MV-4-11 (cell line): ENCODE results near the gene PRSS38.

Experiments used
- DNase-seq: peaks from one replicate; lab custom pipeline; 2025; lab: John Stamatoyannopoulos, UW

PRSS38 gene

DNA sequence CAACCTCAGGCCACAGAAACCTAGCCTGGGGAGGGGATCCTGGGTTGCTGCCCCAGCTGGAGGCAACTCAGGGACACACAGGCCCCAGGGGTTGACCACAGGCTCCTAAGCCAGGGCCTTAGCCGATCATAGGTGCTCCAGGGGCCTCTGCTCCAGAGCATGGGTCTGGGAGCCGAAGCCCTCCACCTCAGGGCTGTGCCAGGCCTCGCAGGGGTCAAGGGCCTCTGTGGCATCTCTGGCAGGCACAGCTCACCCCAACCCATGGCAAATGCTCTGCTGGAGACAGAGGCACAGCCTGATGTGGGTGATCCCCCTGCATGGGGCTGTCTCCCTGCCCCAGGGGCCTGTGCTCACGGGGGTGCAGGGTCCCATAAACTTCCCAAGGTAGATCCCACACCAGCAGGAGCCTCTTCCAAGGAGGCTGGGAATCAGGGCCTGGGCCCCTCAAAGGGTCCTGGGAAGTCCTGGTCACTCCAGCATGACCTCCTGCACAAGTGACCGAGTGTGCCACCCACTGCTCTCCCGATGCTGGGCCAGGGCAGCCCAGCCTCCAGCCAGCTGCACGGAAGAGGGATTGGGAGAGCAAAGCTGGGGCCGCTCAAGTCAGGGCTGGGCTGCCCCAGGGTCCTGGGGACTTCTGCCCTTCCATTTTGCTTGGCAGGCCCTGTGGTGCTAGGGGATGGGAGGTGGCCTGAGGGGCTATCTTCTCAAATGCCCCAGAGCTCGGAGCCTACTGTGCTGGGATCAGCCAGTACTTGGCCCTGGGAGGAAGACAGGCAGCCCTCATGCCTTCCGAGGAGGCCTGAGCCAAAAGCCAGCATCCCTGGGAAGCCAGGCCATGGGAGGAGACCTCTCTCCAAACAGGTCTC lies 22.2 kb upstream of the PRSS38 start:
- no peak for DNase-seq

DNA sequence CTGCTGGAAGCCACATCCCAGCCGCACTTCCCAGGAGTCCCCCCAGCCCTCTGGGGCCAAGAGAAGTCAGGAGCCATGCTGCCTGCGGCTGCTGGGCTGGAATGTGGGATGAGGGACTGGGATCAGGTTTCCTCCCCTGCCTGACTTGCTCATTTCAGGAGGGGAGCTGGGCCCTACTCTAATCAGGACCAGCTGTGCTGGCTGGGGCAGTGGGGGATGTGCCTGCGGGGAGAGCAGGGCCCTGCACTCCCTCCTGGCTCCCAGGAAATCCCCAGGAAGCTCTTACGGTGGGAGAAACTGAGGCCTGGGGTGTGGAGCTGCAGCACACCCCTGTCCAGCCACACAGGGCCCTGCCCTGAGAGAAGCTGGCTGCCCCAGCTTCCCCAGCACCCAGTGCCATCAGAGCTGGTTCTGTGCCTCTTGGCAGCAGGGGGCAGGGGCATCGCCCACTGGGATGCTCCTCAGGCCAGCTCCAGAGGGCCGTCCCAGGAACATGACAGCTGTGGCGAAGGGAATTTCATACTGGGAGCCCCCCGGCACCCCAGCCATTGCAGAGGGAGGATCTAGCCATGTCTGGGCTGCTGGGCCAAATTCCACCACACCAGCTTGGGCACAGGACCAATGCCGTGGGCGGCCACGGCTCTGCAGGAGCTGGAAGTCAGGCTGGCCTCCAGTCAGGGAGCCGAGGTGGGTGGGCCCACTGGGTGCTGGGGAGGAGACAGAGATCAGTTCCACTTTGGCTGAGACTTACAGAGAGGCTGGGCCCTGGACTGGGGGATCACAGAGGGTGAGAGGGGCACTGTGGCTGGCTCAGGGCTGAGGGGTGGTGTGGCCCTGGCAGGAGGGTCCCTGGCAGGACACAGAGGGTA lies 21.3 kb upstream of the PRSS38 start:
- no peak for DNase-seq

DNA sequence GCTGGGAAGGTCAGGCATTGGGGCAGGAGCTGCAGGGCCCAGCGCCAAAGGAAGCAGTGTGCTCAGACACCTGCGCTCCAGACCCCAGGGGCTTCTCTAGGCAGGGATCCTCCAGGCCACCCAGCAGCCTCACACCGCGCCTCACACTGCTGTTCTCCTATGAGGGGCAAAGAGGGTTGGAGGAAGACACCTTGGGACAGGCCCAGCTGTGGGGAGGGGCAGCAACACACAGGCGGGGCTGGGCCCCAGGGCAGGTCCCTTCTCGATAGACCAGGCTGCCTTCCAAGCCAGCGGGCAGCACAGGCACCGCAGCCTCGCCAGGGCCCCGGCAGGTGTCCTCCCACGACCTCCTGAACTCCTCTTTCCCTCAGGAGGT lies 20.7 kb upstream of the PRSS38 start:
- DNase-seq: no peak

DNA sequence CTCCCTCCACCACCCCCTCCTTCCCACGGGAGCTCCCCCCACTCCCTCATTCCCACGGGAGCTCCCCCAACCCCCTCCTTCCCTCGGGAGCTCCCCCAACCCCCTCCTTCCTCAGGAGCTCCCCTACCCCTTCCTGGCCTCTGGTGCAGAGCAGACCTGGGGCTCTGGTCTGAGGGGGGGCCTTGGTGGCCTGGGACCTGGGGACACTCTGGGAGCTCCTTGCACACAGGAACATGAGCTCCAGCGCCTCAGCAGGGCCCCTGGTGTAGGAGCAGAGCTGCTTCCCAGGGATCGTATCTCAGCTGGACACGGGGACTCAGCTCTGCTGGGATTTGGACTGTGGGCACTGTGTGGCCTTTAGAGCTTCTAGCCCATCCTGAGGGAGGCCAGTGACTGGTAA lies 19.7 kb upstream of the PRSS38 start:
- no peak for DNase-seq

DNA sequence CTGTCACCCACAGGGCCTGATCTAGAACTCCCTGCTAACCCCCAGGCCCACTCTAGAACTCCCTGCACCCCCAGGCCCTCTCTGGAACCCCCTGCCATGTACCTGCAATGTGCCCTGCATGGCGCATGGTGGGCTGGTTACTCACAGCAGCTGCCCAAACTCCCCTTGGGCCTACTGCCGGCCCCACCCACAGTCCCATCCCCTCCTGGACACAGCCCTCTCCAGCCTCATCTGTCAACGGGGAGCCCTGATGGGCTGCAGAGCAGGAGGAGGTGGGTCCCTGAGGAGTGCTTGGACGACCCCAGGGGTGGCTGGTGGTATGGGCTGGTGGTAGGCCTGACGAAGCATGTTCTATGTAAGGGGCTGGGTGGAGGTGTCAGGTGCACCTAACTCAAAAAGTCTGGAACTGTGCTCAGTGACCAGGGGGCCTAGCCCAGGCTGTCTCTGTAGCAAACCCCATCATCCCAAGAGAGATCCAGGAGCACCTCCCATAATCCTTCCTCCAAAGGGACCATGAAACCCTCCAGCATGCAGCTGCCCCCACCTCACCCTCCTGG lies 19.0 kb upstream of the PRSS38 start:
- DNase-seq: no peak

DNA sequence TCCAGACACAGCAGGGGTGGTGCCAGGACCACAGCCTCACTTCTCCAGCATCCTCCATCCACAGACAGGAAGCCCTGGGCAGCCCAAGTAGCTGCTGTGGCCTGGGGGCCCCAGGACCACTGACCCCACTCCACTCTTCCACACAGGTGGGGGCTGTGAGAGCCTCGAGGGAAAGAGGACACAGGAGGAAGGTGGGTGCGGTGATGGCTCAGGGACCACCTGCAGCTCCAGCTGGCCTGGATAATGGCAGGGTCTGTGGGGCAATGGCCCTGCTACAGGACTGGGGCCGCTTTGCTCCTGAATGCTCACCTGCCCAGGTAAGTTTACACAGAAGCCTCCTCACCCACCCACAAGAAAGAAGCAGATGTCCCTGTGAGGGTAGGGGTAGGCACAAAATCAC lies 18.3 kb upstream of the PRSS38 start:
- DNase-seq: no peak

DNA sequence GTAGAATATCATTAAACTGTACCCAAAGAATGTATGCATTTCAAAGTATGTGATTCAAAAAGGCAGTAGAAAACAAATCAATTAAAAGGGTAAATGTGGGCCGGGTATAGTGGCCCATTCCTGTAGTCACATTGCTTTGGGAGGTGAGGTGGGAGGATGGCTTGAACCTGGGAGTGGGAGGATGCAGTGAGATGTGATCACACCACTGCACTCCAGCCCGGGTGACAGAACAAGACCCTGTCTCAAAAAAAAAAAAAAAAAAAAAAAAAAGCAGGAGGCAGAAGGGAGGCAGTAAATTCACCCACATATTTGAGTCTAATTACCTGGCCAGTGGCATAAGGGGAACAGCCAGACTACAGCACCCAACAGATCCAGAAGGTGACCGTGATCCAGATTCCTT lies 17.9 kb upstream of the PRSS38 start:
- no peak for DNase-seq

DNA sequence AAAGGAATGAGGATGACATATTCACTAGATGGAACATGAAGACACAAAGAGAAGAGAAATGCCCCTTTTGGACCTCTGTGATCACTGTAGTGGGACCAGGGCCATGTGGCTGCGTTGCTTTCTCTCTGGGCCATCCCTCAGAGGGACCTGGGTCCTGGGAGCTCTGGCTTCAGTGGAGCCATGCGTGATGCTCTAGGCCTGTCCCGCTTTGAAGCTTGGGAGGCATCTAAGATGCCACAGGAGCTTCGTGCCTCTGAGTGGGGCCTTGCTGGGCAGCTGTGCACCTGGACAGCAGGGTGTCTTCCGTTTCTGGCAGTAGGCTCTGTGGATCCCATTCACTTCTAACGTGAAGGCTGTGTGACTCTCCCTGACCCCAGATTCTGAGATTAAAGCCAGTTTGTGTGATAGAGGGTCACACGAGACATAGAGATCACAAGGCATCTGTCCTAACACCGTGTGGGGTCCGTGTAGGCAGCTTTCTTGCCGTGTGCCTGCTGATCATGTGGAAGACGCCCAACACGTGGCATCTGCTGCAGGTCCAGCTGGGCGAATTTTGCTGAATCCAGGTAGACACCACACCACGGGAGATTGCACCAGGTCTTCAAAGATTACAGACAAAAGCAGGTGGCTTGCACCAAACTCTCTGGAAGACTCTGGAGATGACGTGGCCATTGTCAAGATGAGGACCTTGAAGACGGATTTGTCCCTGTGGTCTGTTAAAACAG lies 17.2 kb upstream of the PRSS38 start:
- no peak for DNase-seq

DNA sequence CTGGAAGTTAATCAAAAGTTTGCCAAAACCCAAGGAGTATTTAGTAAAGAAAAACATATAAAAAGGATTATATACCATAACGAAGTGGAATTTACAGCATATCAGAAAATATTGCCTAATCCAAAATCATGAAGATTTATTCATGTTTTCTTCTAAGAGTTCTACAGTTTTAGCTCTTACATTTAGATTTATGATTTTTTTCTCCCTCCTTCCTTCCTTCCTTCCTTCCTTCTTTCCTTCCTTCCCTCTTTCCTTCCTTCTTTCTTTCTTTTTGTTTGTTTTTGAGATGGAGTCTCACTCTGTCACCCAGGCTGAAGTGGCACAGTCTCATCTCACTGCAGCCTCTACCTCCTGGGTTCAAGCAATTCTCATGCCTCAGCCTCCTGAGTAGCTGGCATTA lies 15.7 kb upstream of the PRSS38 start:
- DNase-seq: no peak

DNA sequence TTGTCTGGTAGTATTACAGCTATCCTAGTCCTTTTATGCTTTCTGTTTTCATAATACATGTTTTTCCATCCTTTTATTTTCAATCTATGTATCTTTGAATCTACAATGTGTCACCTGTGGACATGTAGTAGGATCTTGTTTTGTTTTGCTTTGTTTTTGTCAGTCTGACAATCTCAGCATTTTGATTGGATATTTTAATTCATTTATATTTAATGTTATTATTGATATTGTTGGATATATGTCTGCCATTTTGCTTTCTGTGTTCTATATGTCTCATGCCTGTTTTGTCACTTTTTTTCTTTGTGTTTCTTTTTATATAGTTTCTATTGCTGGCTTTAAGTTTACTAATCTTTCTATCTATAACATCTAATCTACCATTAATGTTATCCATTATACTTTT lies 11.5 kb upstream of the PRSS38 start:
- DNase-seq: no peak

DNA sequence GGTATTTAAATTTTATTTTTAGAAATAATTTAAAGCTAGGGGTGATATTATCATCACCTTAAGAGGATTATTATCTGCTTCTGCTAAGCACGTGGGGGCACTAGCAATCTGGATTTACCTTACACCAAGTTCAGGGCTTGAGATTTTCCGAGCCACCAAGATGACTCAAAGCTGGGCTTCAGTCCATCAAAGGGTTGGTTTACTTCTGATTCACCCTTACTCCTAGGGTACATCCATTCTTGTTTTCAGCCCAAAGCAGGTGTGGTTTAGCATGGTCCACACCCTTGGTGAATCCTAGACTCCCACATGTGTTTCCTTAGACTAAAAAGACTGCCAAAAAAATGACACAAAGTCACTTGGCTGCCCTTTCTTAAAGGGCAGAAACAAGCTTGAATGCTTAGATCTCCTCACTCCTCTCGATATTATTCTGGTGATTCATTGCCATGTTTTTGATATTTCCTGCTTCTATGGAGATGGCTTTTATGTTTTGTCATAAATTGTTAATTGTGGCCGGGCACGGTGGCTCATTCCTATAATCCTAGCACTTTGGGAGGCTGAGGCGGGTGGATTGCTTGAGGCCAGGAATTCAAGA lies 9.8 kb upstream of the PRSS38 start:
- DNase-seq: no peak

DNA sequence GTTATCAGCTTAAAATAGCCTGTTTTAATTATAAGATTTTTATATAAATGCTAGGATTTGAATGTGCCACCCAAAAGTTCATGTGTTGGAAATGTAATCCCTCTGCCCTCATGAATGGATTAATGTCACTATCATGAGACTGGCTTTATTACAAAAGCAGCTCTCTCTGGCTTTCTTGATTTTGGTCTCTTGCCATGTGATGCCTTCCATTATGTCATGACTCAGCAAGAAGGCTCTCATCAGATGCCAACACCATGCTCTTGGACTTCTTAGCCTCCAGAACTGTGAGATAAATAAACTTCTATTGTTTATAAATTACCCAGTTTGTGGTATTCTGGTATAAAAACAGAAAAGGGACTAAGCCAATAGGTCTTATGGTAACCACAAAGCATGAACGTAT lies 6.9 kb upstream of the PRSS38 start:
- DNase-seq: no peak

DNA sequence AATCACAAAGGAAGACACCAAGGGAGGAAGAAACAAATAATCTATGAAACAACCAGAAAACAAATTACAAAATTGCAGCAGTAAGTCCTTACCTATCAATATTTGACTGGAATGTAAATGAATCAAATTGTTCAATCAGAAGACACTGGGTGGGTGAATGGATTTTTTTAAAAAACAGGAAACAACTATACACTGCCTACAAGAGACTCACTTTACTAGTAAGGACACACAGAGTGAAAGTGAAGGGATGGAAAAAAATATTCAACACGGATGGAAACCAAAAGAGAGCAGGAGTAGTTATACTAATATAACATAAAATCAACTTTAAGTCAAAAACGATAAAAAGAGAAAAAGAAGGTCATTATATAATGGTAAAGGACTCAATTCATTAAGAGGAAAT lies 6.4 kb upstream of the PRSS38 start:
- no peak for DNase-seq

DNA sequence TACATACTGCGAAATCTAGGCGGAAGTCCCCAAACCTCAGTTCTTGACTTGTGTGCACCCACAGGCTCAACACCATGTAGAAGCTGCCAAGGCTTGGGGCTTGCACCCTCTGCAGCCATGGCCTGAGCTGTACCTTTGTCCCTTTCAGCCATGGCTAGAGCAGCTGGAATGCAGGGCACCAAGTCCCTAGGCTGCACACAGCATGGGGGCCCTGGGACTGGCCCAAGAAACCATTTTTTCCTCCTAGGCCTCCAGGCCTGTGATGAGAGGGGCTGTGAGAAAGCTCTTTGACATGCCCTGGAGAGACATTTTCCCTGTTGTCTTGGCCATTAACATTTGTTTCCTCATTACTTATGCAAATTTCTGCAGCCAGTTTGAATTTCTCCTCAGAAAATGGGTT lies 1.5 kb upstream of the PRSS38 start:
- no peak for DNase-seq

DNA sequence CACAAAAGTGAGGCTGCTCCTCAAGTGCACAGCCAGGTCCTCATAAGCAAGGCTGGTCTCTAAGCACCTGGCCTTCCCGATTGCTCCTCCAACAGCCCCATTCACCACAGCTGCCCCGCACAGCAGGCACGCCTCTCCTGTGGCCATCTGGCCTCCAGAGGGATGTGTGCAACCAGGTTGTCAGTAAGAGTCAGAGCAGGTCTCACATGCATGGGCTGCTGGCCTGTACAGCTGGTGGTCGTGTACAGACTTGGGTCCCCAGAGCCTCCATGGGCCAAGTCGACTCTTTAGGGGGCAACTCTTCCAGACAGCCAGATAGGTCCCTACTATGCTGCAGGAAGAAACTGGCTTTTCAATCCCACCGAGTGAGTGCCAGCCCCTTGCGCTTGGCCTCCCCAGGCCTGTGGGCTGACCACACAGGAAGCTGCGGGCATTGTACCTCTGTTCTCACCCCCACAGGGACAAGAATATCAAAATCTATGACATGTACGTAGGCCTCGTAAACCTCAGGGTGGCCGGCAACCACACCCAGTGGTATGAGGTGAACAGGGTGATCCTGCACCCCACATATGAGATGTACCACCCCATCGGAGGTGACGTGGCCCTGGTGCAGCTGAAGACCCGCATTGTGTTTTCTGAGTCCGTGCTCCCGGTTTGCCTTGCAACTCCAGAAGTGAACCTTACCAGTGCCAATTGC lies 1.4 kb downstream of the PRSS38 start:
- no peak for DNase-seq

DNA sequence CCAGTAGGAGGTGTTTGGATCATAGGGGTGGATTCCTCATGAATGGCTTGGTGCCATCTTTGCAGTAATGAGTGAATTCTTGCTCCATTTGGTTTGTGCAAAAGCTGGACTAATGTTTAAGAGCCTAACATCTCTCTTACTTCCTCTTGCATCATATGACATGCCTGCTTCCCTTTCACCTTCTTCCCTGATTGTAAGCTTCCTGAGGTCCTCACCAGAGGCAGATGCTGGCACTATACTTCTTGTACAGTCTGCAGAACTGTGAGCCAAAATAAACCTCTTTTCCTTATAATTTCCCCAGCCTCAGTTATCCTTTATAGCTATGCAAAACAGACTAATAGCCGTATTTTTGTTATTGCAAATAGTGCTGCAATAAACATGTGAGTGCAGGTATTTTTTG lies 8.1 kb downstream of the PRSS38 start:
- DNase-seq: no peak

DNA sequence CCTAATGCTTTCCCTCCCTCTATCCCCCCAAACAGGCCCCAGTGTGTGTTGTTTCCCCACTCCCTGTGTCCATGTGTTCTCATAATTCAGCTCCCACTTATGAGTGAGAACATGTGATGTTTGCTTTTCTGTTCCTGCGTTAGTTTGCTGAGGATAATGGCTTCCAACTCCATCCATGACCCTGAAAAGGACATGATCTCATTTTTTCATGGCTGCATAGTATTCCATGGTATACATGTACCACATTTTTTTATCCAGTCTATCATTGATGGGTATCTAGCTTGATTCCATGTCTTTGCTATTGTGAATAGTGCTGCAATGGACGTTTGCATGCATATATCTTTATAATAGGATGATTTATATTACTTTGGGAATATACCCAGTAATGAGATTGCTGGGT lies 8.7 kb downstream of the PRSS38 start:
- DNase-seq: no peak

DNA sequence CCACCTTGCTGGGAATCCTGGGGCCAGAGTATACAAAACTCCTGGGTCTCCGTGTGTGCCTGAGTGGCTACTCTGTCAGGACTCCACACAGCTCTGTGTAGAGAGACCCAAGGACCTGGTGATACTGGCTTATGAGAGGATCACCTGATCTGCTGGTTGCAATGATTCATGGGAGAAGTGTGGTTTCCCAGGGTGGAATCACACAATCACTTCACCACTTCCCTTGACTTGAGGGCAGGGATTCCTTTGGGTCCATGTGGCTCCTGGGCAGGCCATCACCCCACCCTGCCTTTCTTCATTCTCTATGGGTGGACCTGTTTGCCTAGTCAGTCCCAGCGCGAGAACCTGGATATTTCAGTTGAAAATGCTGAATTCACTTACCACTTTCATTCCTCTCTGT lies 13.3 kb downstream of the PRSS38 start:
- no peak for DNase-seq

DNA sequence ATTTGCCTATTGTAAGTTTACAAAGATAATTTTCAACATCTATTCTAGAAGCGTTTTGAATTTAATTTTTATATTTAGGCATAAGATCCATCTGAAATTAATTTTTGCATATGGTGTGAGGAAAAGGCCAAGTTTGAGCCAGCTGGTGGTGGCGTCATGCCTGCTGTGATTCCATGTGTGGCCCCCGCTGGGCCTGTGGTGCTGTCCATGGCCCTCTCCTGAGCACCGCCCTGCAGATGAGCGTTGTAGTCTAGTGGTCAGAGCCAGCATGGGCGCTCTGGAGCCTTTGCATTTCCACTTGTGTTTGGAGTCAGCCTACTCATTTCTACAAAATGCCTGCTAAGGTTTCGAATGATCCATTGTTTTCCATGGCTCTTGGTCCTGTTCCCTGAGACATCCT lies 22.7 kb downstream of the PRSS38 start:
- no peak for DNase-seq

DNA sequence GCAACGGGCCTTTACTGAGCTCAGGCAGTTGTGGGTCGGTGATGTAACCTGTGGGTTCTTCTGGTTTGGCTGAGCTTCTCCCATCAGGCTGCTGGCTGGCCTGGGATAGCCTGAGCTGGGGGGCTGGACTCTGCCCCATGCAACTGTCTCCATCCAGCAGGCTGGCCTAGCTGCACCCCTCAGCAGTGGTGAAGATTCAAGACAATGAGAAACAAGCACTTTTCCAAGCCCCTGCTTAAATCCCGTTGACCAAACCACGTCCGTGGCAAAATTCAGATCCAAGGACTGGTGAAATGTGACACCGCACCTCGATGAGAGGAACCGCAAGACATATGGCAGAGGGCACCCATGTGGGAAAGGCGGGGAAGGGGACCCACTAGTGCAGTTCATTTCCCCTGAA lies 25.6 kb downstream of the PRSS38 start:
- no peak for DNase-seq
